ENCODE results near the gene MBNL1.
"Not testable (repeated sequence)": the region's sequence is repeated elsewhere in the genome, so short reads cannot be mapped to it uniquely, and the experiment has no call there.

MBNL1 gene

GRCh38 chr3:152396867-152397266, 128.1 kb downstream of the MBNL1 start:
- Histone ChIP-seq H3K23ac (ENCODE audit: low read length) (no peak overlapping the region), H3K4me1 (ENCODE audit: control insufficient read depth in 1 of 2, insufficient read depth in 2 of 2, low read length in 2 of 2) (peaks cover 0 to 3% of the 10 kb centered on the region in 2 experiments), H3K4me3 (ENCODE audit: low read depth, low read length) (no peak overlapping the region), H3K27me3 (ENCODE audit: insufficient read depth, low read length) (no peaks in the 10 kb centered on the region), H2BK120ac (ENCODE audit: insufficient read depth, low read length, poor library complexity) (no peak overlapping the region), H4K8ac (ENCODE audit: low read depth, low read length) (no peak overlapping the region), H3K4me2 (ENCODE audit: low read length) (no peak overlapping the region), H3K9me3 (ENCODE audit: insufficient read depth, low read depth, low read length) (no peaks in the 10 kb centered on the region), H3K79me2 (ENCODE audit: control insufficient read depth, insufficient read depth, low read length, poor library complexity) (no peaks in the 10 kb centered on the region), H3K79me1 (ENCODE audit: low read length) (no peaks in the 10 kb centered on the region), H2AFZ (ENCODE audit: insufficient read depth, low read length, poor library complexity) (no peak overlapping the region), H3K18ac (ENCODE audit: low read length) (no peak overlapping the region), H4K91ac (ENCODE audit: low read depth, low read length) (no peak overlapping the region), H2AK5ac (ENCODE audit: low read length) (no peak overlapping the region), H4K12ac (ENCODE audit: low read depth, low read length) (no peak overlapping the region), H3K14ac (ENCODE audit: low read length) (no peak overlapping the region), H2BK5ac (ENCODE audit: low read depth, low read length, poor library complexity) (no peak overlapping the region), H3K4ac (ENCODE audit: low read depth, low read length) (no peak overlapping the region), H2BK12ac (ENCODE audit: low read length) (no peak overlapping the region), H3K9ac (ENCODE audit: low read length) (no peak overlapping the region), H3K36me3 (ENCODE audit: control insufficient read depth in 1 of 2, insufficient read depth in 2 of 2, low read length in 2 of 2) (peaks cover 0 to 2% of the 10 kb centered on the region in 2 experiments), H3K27ac (ENCODE audit: low read depth, low read length) (no peak overlapping the region)
- no peak for DNase-seq

- H3K4me3 ChIP-seq (ENCODE audit: low read depth, low read length); H3K79me2 ChIP-seq (ENCODE audit: control insufficient read depth, insufficient read depth, low read length, poor library complexity); H4K12ac ChIP-seq (ENCODE audit: low read depth, low read length); H2BK5ac ChIP-seq (ENCODE audit: low read depth, low read length, poor library complexity); H3K23ac ChIP-seq (ENCODE audit: low read length); H2AK5ac ChIP-seq (ENCODE audit: low read length); H3K9me3 ChIP-seq (ENCODE audit: insufficient read depth, low read depth, low read length); H3K36me3 ChIP-seq (ENCODE audit: control insufficient read depth in 1 of 2, insufficient read depth in 2 of 2, low read length in 2 of 2); H3K4me1 ChIP-seq (ENCODE audit: control insufficient read depth in 1 of 2, insufficient read depth in 2 of 2, low read length in 2 of 2); H2BK12ac ChIP-seq (ENCODE audit: low read length); H4K91ac ChIP-seq (ENCODE audit: low read depth, low read length); H3K4ac ChIP-seq (ENCODE audit: low read depth, low read length); H4K8ac ChIP-seq (ENCODE audit: low read depth, low read length); H3K9ac ChIP-seq (ENCODE audit: low read length); H3K4me2 ChIP-seq (ENCODE audit: low read length); H2BK120ac ChIP-seq (ENCODE audit: insufficient read depth, low read length, poor library complexity); DNase-seq; H2AFZ ChIP-seq (ENCODE audit: insufficient read depth, low read length, poor library complexity); H3K18ac ChIP-seq (ENCODE audit: low read length); H3K14ac ChIP-seq (ENCODE audit: low read length); H3K27me3 ChIP-seq (ENCODE audit: insufficient read depth, low read length); H3K27ac ChIP-seq (ENCODE audit: low read depth, low read length); H3K79me1 ChIP-seq (ENCODE audit: low read length): not testable (repeated sequence)
- no CpG with 5 or more reads among the region's 2 CpGs for WGBS (ENCODE audit: extremely low coverage, insufficient coverage, insufficient read length)
Observed at GRCh38 chr3:152397348-152397747, 128.6 kb downstream of the MBNL1 start.

- no peak for DNase-seq
- no peaks in the 10 kb centered on the region for H3K79me2 ChIP-seq (ENCODE audit: control insufficient read depth, insufficient read depth, low read length, poor library complexity)
- peaks cover 0 to 2% of the 10 kb centered on the region in 2 experiments for H3K36me3 ChIP-seq (ENCODE audit: control insufficient read depth in 1 of 2, insufficient read depth in 2 of 2, low read length in 2 of 2)
- no peak overlapping the region for H2AFZ ChIP-seq (ENCODE audit: insufficient read depth, low read length, poor library complexity)
- H3K4ac ChIP-seq (ENCODE audit: low read depth, low read length): no peak overlapping the region
- H3K4me1 ChIP-seq (ENCODE audit: control insufficient read depth in 1 of 2, insufficient read depth in 2 of 2, low read length in 2 of 2): peaks cover 0 to 6% of the 10 kb centered on the region in 2 experiments
- no peak overlapping the region for H3K18ac ChIP-seq (ENCODE audit: low read length)
- H4K91ac ChIP-seq (ENCODE audit: low read depth, low read length): no peak overlapping the region
- no peak overlapping the region for H2BK5ac ChIP-seq (ENCODE audit: low read depth, low read length, poor library complexity)
- H2BK120ac ChIP-seq (ENCODE audit: insufficient read depth, low read length, poor library complexity): no peak overlapping the region
- H2AK5ac ChIP-seq (ENCODE audit: low read length): no peak overlapping the region
- no peak overlapping the region for H4K12ac ChIP-seq (ENCODE audit: low read depth, low read length)
- H3K27ac ChIP-seq (ENCODE audit: low read depth, low read length): no peak overlapping the region
- no peaks in the 10 kb centered on the region for H3K9me3 ChIP-seq (ENCODE audit: insufficient read depth, low read depth, low read length)
- H3K27me3 ChIP-seq (ENCODE audit: insufficient read depth, low read length): no peaks in the 10 kb centered on the region
- no peak overlapping the region for H3K23ac ChIP-seq (ENCODE audit: low read length)
- no peak overlapping the region for H3K14ac ChIP-seq (ENCODE audit: low read length)
- H3K79me1 ChIP-seq (ENCODE audit: low read length): no peaks in the 10 kb centered on the region
- no peak overlapping the region for H3K4me3 ChIP-seq (ENCODE audit: low read depth, low read length)
- no peak overlapping the region for H2BK12ac ChIP-seq (ENCODE audit: low read length)
- H3K4me2 ChIP-seq (ENCODE audit: low read length): no peak overlapping the region
- no peak overlapping the region for H4K8ac ChIP-seq (ENCODE audit: low read depth, low read length)
- no peak overlapping the region for H3K9ac ChIP-seq (ENCODE audit: low read length)
Observed at GRCh38 chr3:152398495-152398894, 129.8 kb downstream of the MBNL1 start.

- no peak overlapping the region for H2BK5ac ChIP-seq (ENCODE audit: low read depth, low read length, poor library complexity)
- no peak overlapping the region for H4K91ac ChIP-seq (ENCODE audit: low read depth, low read length)
- H3K4ac ChIP-seq (ENCODE audit: low read depth, low read length): no peak overlapping the region
- H3K9me3 ChIP-seq (ENCODE audit: insufficient read depth, low read depth, low read length): no peaks in the 10 kb centered on the region
- H3K9ac ChIP-seq (ENCODE audit: low read length): no peak overlapping the region
- no peak overlapping the region for H3K18ac ChIP-seq (ENCODE audit: low read length)
- no peak overlapping the region for H3K23ac ChIP-seq (ENCODE audit: low read length)
- H2BK120ac ChIP-seq (ENCODE audit: insufficient read depth, low read length, poor library complexity): no peak overlapping the region
- no peak overlapping the region for H4K8ac ChIP-seq (ENCODE audit: low read depth, low read length)
- H3K36me3 ChIP-seq (ENCODE audit: control insufficient read depth in 1 of 2, insufficient read depth in 2 of 2, low read length in 2 of 2): peaks cover 0 to 2% of the 10 kb centered on the region in 2 experiments
- H3K79me1 ChIP-seq (ENCODE audit: low read length): no peaks in the 10 kb centered on the region
- no peak overlapping the region for H2AFZ ChIP-seq (ENCODE audit: insufficient read depth, low read length, poor library complexity)
- H3K14ac ChIP-seq (ENCODE audit: low read length): no peak overlapping the region
- no peaks in the 10 kb centered on the region for H3K79me2 ChIP-seq (ENCODE audit: control insufficient read depth, insufficient read depth, low read length, poor library complexity)
- H2AK5ac ChIP-seq (ENCODE audit: low read length): no peak overlapping the region
- peaks cover 0 to 10% of the 10 kb centered on the region in 2 experiments for H3K4me1 ChIP-seq (ENCODE audit: control insufficient read depth in 1 of 2, insufficient read depth in 2 of 2, low read length in 2 of 2)
- H3K4me2 ChIP-seq (ENCODE audit: low read length): no peak overlapping the region
- H2BK12ac ChIP-seq (ENCODE audit: low read length): no peak overlapping the region
- H3K27me3 ChIP-seq (ENCODE audit: insufficient read depth, low read length): no peaks in the 10 kb centered on the region
- H4K12ac ChIP-seq (ENCODE audit: low read depth, low read length): no peak overlapping the region
- H3K27ac ChIP-seq (ENCODE audit: low read depth, low read length): no peak overlapping the region
- no peak overlapping the region for H3K4me3 ChIP-seq (ENCODE audit: low read depth, low read length)
- DNase-seq: peak in 1 of 2 donors; percentile 17
Observed at GRCh38 chr3:152399374-152399773, 130.6 kb downstream of the MBNL1 start.

- no peak overlapping the region for H2AK5ac ChIP-seq (ENCODE audit: low read length)
- no peak overlapping the region for H3K23ac ChIP-seq (ENCODE audit: low read length)
Observed at GRCh38 chr3:152400887-152401286, 132.2 kb downstream of the MBNL1 start.

More at GRCh38 chr3:152400887-152401286, 132.2 kb downstream of the MBNL1 start:
- Histone ChIP-seq H3K36me3 (ENCODE audit: control insufficient read depth in 1 of 2, insufficient read depth in 2 of 2, low read length in 2 of 2) (peaks cover 0 to 2% of the 10 kb centered on the region in 2 experiments), H4K91ac (ENCODE audit: low read depth, low read length) (no peak overlapping the region), H3K27ac (ENCODE audit: low read depth, low read length) (no peak overlapping the region), H3K4me1 (ENCODE audit: control insufficient read depth in 1 of 2, insufficient read depth in 2 of 2, low read length in 2 of 2) (peaks cover 0 to 7% of the 10 kb centered on the region in 2 experiments), H3K79me2 (ENCODE audit: control insufficient read depth, insufficient read depth, low read length, poor library complexity) (no peaks in the 10 kb centered on the region), H3K18ac (ENCODE audit: low read length) (no peak overlapping the region), H2BK5ac (ENCODE audit: low read depth, low read length, poor library complexity) (no peak overlapping the region), H2BK120ac (ENCODE audit: insufficient read depth, low read length, poor library complexity) (no peak overlapping the region), H3K4me3 (ENCODE audit: low read depth, low read length) (no peak overlapping the region), H4K8ac (ENCODE audit: low read depth, low read length) (no peak overlapping the region), H3K79me1 (ENCODE audit: low read length) (no peaks in the 10 kb centered on the region), H3K14ac (ENCODE audit: low read length) (no peak overlapping the region), H2AFZ (ENCODE audit: insufficient read depth, low read length, poor library complexity) (no peak overlapping the region), H3K4ac (ENCODE audit: low read depth, low read length) (no peak overlapping the region), H3K9me3 (ENCODE audit: insufficient read depth, low read depth, low read length) (no peaks in the 10 kb centered on the region), H4K12ac (ENCODE audit: low read depth, low read length) (no peak overlapping the region), H3K27me3 (ENCODE audit: insufficient read depth, low read length) (no peaks in the 10 kb centered on the region), H2BK12ac (ENCODE audit: low read length) (no peak overlapping the region), H3K9ac (ENCODE audit: low read length) (no peak overlapping the region), H3K4me2 (ENCODE audit: low read length) (no peak overlapping the region)
- DNase-seq: no peak

All from trophoblast cell (in vitro differentiated cells and primary cell).